HG03520 (cell line): Measurements from ENCODE around the gene RILPL1.
"Not testable (repeated sequence)": the region's sequence is repeated elsewhere in the genome, so short reads cannot be mapped to it uniquely, and the experiment has no call there.

Source experiments
- ATAC-seq: cut with Tn5 transposase; IDR thresholded peaks from one replicate; pipeline ENCODE4 v1.9.1; 2021; ENCODE audit warnings: mild to moderate bottlenecking, moderate library complexity; ENCODE audit not compliant: unreplicated experiment

The RILPL1 gene

GRCh38 chr12:123498126-123498825, 35.2 kb downstream of the RILPL1 start:
- ATAC-seq, result no peak

GRCh38 chr12:123497065-123497464, 36.5 kb downstream of the RILPL1 start:
- ATAC-seq, result no peak

- ATAC-seq, result no peak
These were observed 39.2 kb downstream of the RILPL1 start for GRCh38 chr12:123494124-123494851.

GRCh38 chr12:123492339-123493039, 41.0 kb downstream of the RILPL1 start:
- ATAC-seq, result not testable (repeated sequence)

GRCh38 chr12:123491481-123491880, 42.0 kb downstream of the RILPL1 start:
- no peak for ATAC-seq

- no peak for ATAC-seq
These were observed 42.5 kb downstream of the RILPL1 start for GRCh38 chr12:123491056-123491455.

- ATAC-seq, result no peak
These were observed 43.4 kb downstream of the RILPL1 start for GRCh38 chr12:123490089-123490488.

GRCh38 chr12:123489580-123489979, 43.9 kb downstream of the RILPL1 start:
- no peak for ATAC-seq

GRCh38 chr12:123488539-123489230, 44.8 kb downstream of the RILPL1 start:
- ATAC-seq, result no peak

GRCh38 chr12:123487428-123487827, 46.1 kb downstream of the RILPL1 start:
- no peak for ATAC-seq

- no peak for ATAC-seq
These were observed 47.8 kb downstream of the RILPL1 start for GRCh38 chr12:123485756-123486155.

GRCh38 chr12:123483602-123484248, 49.8 kb downstream of the RILPL1 start:
- no peak for ATAC-seq

GRCh38 chr12:123482876-123483275, 50.6 kb downstream of the RILPL1 start:
- ATAC-seq, result no peak

- not testable (repeated sequence) for ATAC-seq
These were observed 52.3 kb downstream of the RILPL1 start for GRCh38 chr12:123481251-123481650.

GRCh38 chr12:123479442-123480180, 53.9 kb downstream of the RILPL1 start:
- no peak for ATAC-seq

- ATAC-seq, result no peak
These were observed 54.8 kb downstream of the RILPL1 start for GRCh38 chr12:123478762-123479161.

GRCh38 chr12:123478069-123478468, 55.5 kb downstream of the RILPL1 start:
- ATAC-seq, result no peak

- no peak for ATAC-seq
These were observed 58.2 kb downstream of the RILPL1 start for GRCh38 chr12:123475246-123475703.

GRCh38 chr12:123474485-123475245, 58.9 kb downstream of the RILPL1 start:
- no peak for ATAC-seq
